HG02884 (cell line): ENCODE data around the gene OR5H15.
"Not testable (repeated sequence)": the region's sequence is repeated elsewhere in the genome, so short reads cannot be mapped to it uniquely, and the experiment has no call there.

Source experiments
- ATAC-seq: cut with Tn5 transposase; IDR thresholded peaks from one replicate; pipeline ENCODE4 v1.9.1; 2021; ENCODE audit warnings: mild to moderate bottlenecking, moderate library complexity; ENCODE audit not compliant: unreplicated experiment

The OR5H15 gene

GRCh38 chr3:98166396-98166795, at the start of gene OR5H15:
Gene OR5H15, plus strand, starts transcription at chr3:98166696. Its CDS starts 2,004 bp downstream, at chr3:98168700.
- no peak for ATAC-seq

DNA sequence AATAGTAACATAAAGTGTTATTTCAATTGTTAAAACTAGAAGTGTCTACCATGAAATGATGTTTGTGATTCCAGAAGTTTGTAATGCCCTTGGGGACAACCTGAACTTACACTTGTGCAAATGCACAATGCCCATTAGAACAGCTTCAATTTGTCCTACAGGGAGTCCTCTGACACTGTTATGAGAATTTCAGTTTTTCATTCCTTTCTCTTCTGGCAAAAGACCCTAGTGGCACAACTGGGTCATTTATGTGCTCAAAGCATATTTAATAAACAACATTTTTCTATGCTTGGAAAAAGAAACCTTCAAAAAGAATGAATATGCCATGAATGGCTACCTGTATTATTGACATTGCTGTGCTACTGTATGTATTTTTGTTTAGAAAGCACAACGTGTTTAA, 36.1 kb upstream of the OR5H15 start, which contains the start of gene OR5H1:
OR5H1 (plus strand) TSS at position 301 of the 400 bp plus-strand sequence. CDS start 1,977 bp downstream, outside the sequence.
- ATAC-seq = no peak

- ATAC-seq = no peak
These were observed 29.9 kb upstream of the OR5H15 start for GRCh38 chr3:98136631-98137030.

DNA sequence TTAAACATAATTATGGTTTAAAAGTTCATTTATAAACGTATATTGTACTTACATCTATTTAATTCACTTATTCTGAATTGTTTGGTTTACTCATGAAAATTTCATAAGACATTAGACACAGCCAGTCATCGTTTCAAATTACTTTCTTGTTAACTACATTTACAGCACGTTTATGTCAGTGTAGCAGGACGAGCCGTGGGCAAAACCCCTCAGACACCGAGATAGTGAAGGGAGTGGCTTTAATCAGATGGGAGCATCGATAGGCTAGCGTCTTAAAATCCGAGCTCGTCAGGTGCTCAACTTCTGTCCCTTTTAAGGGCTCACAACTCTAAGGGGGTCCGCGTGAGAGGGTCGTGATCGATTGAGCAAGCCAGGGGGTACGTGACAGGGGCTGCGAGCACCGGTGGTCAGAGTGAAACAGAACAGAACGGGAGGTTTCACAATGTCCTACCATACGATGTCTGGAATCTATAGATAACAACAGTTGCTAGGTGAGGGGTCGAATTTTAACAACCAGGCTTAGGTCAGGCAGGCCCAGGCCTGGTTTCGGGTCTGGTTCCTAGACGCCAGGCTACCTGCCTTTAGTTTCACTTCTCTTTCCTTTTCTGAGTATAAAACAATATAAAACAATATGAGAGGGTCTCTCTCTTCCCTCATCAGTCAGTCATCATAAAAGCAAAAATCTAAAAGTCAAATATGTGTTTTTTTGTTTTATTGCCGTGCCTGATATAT, 28.5 kb upstream of the OR5H15 start:
- ATAC-seq = not testable (repeated sequence)

DNA sequence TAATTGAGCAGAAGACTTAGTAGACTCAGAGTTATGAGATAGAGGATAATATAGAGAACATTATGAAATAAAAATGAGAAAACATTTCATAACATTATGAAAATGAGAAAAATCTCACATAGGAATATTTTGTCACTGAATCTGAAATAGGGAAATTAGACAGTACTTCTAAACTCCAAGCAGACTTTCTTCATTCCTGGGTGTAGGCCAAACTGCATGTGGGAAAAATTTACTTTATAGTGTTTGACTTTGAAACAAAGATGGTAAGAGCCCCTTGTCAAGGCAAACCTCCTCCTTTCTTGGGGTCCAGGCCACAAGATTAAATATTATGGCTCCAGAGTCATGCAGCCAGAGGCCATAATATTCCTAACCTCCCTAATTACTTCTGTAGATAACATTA, 26.0 kb upstream of the OR5H15 start:
- no peak for ATAC-seq

DNA sequence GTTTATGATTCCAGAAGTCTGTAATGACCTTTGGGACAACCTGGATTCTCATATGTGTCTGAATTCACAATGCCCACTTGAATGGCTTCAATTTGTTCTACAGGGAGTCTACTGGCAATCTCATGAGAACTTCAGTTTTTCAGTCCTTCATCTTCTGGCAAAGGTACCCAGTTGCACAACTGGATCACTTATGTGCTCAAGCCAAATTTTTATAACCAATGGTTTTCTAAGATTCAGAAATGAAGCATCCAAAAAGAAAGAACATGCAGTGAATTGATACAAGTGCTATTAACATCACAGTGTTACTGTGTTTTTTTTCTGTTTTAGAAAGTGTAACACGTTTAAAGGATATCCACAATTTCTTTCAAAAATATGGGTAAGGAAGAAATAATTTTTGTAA, 19.3 kb upstream of the OR5H15 start, which contains the start of gene OR5H14:
OR5H14 (plus strand) TSS at position 301 of the 400 bp plus-strand sequence. CDS start 1,907 bp downstream, outside the sequence.
- no peak for ATAC-seq

DNA sequence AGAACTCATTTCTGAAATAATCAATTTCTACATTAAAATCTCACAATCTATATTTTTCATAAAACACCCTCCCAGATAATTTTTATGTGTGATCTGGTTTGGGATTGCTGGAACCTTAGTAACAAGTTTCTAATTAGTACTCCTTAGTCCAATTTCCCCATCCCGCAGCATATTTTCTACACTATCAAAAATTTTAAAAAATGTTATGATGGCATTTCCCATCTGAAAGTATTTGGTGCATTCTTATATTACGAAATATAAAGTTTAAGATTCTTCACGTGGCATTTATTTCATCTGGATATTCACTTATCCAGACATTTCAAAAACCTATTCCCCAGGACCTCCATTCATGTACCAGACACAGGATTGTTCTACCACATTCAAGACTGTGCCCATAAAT, 17.7 kb upstream of the OR5H15 start:
- no peak for ATAC-seq

DNA sequence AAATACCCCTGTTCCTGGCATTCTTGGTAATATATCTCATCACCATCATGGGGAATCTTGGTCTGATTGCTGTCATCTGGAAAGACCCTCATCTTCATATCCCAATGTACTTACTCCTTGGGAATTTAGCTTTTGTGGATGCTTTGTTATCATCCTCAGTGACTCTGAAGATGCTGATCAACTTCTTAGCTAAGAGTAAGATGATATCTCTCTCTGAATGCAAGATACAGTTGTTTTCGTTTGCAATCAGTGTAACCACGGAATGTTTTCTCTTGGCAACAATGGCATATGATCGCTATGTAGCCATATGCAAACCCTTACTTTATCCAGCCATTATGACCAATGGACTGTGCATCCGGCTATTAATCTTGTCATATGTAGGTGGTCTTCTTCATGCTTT, 17.0 kb upstream of the OR5H15 start:
- not testable (repeated sequence) for ATAC-seq

- ATAC-seq = no peak
These were observed 15.3 kb upstream of the OR5H15 start for GRCh38 chr3:98151241-98151640.

DNA sequence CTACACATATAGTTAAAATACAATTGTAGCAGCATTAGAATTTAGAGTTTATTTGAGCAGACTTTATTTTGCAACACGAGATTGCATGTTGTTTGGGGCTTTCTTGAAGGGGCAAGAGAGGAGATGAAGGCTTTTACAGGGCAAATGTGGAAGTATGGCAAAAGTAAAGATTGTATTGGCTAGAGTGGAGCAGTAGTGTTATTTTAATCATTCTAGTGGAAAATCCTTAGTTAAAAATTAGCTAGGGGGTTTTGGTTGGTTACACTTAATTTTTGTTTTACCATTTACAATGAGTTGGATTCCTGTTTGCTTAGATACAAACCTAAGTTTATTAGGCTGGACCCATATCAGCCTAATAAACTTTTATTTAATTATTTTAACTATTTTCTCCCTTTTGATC, 4.6 kb downstream of the OR5H15 start:
- ATAC-seq = no peak

- no peak for ATAC-seq
These were observed 6.1 kb downstream of the OR5H15 start for GRCh38 chr3:98172621-98173020.

DNA sequence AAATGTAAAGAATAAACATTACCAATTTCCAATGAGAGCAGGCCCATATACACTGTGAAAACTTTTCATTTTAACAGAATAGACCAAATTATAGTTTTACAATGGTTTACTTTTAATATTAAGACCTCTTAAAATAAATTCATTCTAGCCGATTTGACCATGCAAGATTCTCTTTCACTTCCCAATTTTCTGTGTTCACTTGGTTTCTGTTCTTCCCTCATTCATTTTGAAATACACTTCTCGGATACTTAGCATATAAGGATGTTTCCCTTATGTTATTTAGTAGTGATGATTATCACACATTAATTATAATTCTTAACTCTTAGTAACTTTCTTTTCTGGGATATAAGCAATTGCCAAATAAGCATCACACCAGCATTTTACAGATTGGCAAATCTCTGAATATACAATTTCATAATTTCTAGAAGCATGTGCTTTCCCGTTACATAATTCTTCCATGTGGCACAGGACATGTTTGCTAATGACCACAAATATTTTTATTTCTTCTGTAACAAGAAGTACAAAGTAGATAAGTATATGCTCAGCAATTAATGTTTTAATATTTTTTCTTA, 13.9 kb downstream of the OR5H15 start:
- ATAC-seq = no peak

DNA sequence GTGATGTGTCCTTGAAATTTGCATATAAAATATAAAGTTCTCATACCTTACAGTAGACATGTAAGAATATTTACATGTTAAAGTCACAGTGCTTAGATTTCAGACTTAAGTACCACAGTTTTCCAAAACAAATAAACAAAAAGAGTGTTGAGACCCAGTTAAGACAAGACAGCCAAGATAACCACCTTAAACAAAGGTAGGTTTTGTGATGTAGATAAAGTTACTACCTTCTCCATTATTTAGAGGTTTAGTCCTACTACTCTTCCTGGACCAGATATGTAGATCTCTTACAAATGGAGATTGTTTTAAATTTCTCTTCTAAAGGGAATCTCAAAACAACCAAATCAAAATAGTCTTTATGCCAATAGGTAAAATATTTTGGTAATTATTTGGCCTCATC, 15.7 kb downstream of the OR5H15 start:
- ATAC-seq = no peak

GRCh38 chr3:98185180-98185579, 18.7 kb downstream of the OR5H15 start:
- no peak for ATAC-seq

DNA sequence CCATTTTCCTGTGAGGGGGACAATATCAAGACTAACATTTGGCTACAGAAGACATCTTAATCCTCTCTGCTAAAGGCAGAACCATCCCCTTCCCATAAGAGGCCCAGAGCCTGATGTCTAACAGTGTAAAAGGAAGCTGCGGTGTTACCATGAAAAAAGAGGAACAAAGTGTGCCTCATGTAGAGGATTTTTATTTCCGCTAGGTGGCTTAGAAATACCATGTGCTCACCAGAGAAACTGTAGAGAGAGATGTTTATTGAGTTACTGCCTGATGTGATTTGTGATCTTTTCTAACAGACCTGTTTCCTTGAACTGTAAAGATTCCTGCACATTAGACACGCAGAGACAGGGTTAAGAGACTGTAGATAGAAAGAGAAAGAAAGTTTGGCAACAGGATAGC, 22.0 kb downstream of the OR5H15 start:
- ATAC-seq = peak; percentile 96

DNA sequence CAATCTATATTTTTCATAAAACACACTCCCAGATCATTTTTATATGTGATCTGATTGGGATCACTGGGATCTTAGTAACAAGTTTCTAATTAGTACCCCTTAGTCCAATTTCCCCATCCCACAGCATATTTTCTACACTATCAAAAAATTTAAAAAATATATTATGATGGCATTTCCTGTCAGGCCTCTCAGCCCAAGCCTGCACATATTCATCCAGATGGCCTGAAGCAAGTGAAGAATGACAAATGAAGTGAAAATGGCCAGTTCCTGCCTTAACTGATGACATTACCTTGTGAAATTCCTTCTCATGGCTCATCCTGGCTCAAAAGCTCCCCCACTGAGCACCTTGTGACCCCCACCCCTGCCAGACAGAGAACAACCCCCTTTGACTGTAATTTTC, 24.4 kb downstream of the OR5H15 start:
- ATAC-seq = not testable (repeated sequence)

DNA sequence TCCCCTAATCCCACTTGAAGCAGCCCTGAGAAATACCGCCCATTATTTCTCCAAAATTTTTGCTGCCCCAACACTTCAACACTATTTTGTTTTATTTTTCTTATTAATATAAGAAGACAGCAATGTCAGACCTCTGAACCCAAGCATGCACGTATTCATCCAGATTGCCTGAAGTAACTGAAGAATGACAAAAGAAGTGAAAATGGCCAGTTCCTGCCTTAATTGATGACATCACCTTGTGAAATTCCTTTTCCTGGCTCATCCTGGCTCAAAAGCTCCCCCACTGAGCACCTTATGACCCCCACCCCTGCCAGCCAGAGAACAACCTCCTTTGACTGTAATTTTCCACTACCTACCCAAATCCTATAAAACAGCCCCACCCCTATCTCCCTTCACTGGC, 29.8 kb downstream of the OR5H15 start:
- not testable (repeated sequence) for ATAC-seq

DNA sequence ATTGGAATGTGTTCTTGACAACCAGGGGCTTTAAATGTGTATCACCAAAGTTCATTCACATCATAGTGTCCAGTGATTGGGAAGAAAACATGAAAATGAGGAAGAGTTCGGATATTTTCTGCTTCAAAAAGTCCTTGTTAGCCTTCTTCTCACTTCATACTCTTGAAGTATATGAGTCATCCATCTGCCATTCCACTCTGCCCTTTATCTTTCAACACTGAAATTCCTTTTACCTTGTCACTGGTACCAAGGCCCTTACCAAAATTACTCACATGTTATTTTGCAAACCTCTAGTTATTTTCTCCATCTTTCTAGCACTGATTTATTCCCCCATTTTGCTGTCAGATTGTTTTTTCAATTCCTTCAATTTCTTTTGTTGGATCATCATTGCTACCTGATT, 32.5 kb downstream of the OR5H15 start:
- ATAC-seq = no peak

GRCh38 chr3:98209244-98209643, 42.7 kb downstream of the OR5H15 start:
- no peak for ATAC-seq

- ATAC-seq = no peak
These were observed 46.8 kb downstream of the OR5H15 start for GRCh38 chr3:98213276-98213675.

DNA sequence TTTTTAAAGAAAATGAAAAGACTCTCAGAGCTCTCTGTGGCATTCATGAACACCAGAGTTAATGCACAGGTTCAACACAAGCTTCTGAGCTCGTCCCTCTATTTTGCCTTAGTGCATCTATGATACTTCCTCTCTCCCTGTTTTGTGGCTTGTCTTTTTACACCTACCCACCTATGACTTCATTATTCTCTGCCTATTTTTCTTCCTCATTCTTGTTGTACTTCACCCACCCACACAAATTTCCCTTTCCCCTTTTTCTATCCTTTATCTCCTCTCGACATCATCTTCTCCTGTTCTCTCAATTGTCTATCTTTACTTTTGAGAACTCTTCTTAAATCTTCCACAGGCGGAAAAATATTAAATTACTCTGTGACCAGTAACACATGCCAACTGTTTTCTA, 48.6 kb downstream of the OR5H15 start:
- ATAC-seq = no peak
